Brain microvascular endothelial cell (primary cell): Measurements from ENCODE around the gene HNMT.
"Not testable (repeated sequence)": the region's sequence is repeated elsewhere in the genome, so short reads cannot be mapped to it uniquely, and the experiment has no call there.

Experiments
- DNase-seq: peaks from one replicate; pipeline ENCODE4 v3.0.0-alpha.2; 2020
- H3K27ac ChIP-seq: fragments of 250-450 bp; sonication (Bioruptor Pico); 2 replicates; pipeline ENCODE4 v1.5.1; 2020; ENCODE audit warnings: mild to moderate bottlenecking, moderate library complexity
- H3K27me3 ChIP-seq: fragments of 250-450 bp; sonication (Bioruptor Pico); replicated peaks from 2 replicates; pipeline ENCODE4 v1.5.1; 2020; ENCODE audit warnings: mild to moderate bottlenecking
- H3K36me3 ChIP-seq: fragments of 250-450 bp; sonication (Bioruptor Pico); replicated peaks from 2 replicates; pipeline ENCODE4 v1.5.1; 2020; ENCODE audit warnings: mild to moderate bottlenecking
- H3K4me3 ChIP-seq: 2 replicates; pipeline ENCODE4 v1.5.1; 2011; ENCODE audit warnings: low read depth, mild to moderate bottlenecking, control low read depth, low read length, moderate library complexity
- CTCF ChIP-seq: IDR thresholded peaks from 2 replicates; pipeline ENCODE4 v1.5.1; 2011; ENCODE audit warnings: low read depth, mild to moderate bottlenecking, moderate library complexity, low read length, control low read depth, inconsistent platforms; ENCODE audit errors: missing control alignments
- in situ Hi-C: cut with HindIII; loops from 2 replicates; pipeline ENCODE4 v1.10.0; 2017; ENCODE audit warnings: low sequenced_read_pairs, low pct_ligation_motif_present

Gene HNMT

GRCh38 chr2:137987011-137987410 is 22.7 kb downstream of the HNMT start:
- no peaks in the 10 kb centered on the region for H3K36me3 ChIP-seq
- in situ Hi-C loops, result no loop called here
- DNase-seq, result no peak
- H3K4me3 ChIP-seq, result no peak overlapping the region
- no peak overlapping the region for H3K27ac ChIP-seq
- no peak for TF ChIP-seq CTCF
- no peaks in the 10 kb centered on the region for H3K27me3 ChIP-seq

DNA sequence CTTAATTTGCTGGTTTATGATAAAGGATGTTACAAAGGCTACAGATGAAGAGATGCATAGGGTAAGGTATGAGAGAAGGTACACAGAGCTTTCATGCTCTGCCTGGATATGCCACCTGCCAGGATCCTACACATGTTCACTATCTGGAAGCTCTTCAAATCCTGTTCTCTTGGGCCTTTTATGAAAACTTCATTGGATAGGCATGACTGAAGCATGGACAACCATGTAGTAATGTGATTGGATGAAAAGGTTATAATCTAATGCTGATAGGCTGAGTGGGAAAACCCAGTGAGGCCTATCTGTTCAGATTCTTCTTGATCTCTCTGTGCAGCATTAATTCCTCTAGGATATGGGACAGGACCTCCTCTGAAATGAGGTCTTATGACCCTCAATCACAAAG is 26.8 kb downstream of the HNMT start:
- no peaks in the 10 kb centered on the region for H3K27me3 ChIP-seq
- no peaks in the 10 kb centered on the region for H3K36me3 ChIP-seq
- TF ChIP-seq CTCF, result no peak
- DNase-seq, result no peak
- no peak overlapping the region for H3K4me3 ChIP-seq
- H3K27ac ChIP-seq, result no peak overlapping the region
- in situ Hi-C loops, result no loop called here

GRCh38 chr2:137992039-137992646 is 27.9 kb downstream of the HNMT start:
- Histone ChIP-seq H3K27me3 (no peaks in the 10 kb centered on the region), H3K4me3 (no peak overlapping the region), H3K36me3 (no peaks in the 10 kb centered on the region), H3K27ac (no peak overlapping the region)
- no peak for DNase-seq
- TF ChIP-seq CTCF, result no peak
- in situ Hi-C loops, result no loop called here

DNA sequence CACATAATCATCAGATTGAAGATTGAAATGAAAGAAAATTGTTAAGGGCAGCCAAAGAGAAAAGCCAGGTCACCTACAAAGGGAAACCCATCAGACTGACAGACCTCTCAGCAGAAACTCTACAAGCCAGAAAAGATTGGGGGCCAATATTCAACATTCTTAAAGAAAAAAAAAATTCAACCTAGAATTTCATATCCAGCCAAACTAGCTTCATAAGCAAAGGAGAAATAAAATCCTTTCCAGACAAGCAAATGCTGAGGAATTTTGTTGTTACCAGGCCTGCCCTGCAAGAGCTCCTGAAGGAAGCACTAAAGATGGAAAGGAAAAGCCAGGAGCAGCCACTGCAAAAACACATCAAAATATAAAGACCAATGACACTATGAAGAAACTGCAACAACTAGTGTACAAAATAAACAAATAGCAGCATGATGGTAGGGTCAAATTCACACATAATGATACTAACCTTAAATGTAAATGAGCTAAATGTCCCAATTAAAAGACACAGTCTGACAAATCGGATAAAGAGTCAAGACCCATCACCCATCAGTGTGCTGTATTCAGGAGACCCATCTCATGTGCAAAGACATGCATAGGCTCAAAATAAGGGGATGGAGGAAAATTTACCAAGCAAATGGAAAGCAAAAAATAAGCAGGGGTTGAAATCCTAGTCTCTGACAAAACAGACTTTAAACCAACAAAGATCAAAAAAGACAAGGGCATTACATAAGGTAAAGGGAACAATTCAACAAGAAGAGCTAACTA is 29.6 kb downstream of the HNMT start:
- in situ Hi-C loops, DNase-seq, H3K4me3 ChIP-seq: not testable (repeated sequence)

GRCh38 chr2:137995368-137995767 is 31.1 kb downstream of the HNMT start:
- H3K4me3 ChIP-seq, H3K27me3 ChIP-seq, DNase-seq, in situ Hi-C loops, H3K36me3 ChIP-seq, H3K27ac ChIP-seq: not testable (repeated sequence)

More for the DNA sequence above, 29.6 kb downstream of the HNMT start:
- not testable (repeated sequence) for H3K36me3 ChIP-seq, H3K27ac ChIP-seq, H3K27me3 ChIP-seq

DNA sequence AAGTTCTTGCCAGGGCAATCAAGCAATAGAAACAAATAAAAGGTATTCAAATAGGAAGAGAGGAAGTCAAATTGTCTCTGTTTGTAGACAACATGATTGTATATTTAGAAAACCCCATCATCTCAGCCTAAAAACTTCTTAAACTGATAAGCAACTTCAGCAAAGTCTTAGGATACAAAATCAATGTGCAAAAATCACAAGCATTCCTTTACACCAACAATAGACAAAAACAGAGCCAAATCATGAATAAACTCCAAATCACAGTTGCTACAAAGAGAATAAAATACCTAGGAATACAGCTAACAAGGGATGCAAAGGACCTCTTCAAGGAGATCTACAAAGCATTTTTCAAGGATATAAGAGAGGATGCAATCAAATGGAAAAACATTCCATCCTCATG is 31.9 kb downstream of the HNMT start:
- H3K27me3 ChIP-seq, in situ Hi-C loops, H3K36me3 ChIP-seq, H3K27ac ChIP-seq, DNase-seq, H3K4me3 ChIP-seq: not testable (repeated sequence)

DNA sequence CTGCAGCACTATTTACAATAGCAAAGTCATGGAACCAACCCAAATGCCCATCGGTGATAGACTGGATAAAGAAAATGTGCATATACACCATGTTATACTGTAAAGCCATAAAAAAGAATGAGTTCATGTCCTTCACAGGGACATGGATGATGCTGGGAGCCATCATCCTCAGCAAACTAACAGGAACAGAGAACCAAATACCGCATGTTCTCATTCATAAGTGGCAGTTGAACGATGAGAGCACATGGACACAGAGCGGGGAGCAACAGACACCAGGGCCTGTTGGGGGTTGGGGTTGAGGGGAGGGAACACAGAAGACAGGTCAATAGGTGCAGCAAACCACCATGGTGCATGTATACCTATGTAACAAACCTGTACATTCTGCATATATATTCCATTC is 33.5 kb downstream of the HNMT start:
- Histone ChIP-seq H3K27ac (no peak overlapping the region), H3K27me3 (no peaks in the 10 kb centered on the region), H3K36me3 (no peaks in the 10 kb centered on the region), H3K4me3 (no peak overlapping the region)
- in situ Hi-C loops, result no loop called here
- TF ChIP-seq CTCF, result no peak
- DNase-seq, result no peak
